ENCODE results near the gene AFF4. TPM values are rescaled to one million over a fixed set of nuclear protein-coding genes. Genes with fewer than 3 reads are reported as not detected.
"Not testable (repeated sequence)": the region's sequence is repeated elsewhere in the genome, so short reads cannot be mapped to it uniquely, and the experiment has no call there.

AFF4 gene
- total RNA-seq, 1 donor from 2014 or later: 74.3 TPM

DNA sequence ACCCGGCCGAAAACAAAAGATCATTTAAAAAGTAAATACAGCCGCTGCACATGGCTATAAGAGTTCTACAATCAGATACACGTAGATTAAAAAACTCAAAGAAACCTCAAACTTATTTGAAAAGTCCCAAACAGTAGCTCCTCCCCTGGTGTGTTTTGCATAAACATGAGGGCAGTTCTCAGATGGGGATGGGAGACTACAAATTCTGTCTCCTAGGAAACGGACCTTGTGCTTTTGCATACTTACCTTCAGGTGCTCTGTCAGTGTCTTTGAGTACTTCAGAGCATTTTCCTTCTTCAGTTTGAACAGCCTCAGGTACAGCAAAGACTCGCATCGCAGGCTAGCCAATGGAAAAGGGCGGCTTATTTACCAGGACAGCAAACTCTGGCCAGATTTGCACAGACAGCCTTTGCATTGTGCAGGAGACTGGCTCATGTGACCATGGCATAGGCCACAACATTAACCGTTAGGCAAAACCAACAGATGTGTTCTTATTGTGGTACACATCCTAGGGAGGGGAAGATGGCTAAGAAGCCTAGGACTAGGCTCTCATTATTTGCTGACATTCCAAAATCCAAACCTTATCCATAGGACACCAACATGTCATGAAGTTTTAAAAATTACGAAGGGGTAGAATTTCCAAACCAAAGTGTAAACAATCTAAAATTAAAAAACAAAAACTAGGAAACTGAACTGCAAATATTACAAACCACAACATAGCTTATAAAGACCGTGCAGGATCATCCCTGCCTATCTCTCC is 77.2 kb downstream of the AFF4 start:
- ATAC-seq: no peak

GRCh38 chr5:132884548-132884947 is 78.9 kb downstream of the AFF4 start:
- no peak for ATAC-seq

GRCh38 chr5:132883261-132883834 is 80.1 kb downstream of the AFF4 start:
- peak; percentile 84 for ATAC-seq

DNA sequence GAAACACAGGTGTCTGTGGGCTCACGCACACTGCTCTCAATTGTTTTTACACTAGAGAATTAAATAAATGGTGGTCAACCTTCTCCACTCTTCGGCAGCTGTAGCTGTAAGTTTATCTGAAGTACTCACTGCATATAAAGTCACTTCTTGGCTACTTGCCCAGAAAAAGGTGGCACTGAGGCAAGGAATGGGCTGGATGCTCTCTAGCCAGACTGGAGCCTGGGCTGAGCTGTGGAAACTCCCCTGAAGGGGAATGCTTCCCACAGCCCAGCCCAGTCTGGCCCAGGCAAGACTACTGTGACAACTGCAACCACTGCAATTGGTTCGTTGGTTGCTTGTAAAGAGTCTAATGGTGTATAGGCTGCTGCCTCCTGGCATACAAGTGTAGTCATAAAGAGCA is 85.5 kb downstream of the AFF4 start:
- ATAC-seq: peak; percentile 32

DNA sequence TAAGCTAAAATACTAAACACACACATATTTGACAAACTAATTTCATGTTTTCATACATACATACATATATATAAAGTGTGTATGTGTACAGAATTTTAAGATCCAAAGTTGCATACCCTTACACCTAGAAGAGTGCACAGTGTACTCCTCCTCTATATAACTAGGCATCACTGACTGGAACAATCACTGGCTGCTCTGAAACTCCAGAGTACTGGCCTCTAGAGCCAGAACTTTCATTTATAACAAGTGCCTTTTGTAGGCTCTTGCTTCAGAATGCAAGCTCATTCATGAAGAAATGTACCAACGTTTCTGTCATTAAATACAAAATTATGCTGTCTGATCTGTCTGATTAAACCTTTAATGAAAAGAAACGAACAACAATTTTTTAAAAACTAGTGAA is 86.0 kb downstream of the AFF4 start:
- no peak for ATAC-seq

DNA sequence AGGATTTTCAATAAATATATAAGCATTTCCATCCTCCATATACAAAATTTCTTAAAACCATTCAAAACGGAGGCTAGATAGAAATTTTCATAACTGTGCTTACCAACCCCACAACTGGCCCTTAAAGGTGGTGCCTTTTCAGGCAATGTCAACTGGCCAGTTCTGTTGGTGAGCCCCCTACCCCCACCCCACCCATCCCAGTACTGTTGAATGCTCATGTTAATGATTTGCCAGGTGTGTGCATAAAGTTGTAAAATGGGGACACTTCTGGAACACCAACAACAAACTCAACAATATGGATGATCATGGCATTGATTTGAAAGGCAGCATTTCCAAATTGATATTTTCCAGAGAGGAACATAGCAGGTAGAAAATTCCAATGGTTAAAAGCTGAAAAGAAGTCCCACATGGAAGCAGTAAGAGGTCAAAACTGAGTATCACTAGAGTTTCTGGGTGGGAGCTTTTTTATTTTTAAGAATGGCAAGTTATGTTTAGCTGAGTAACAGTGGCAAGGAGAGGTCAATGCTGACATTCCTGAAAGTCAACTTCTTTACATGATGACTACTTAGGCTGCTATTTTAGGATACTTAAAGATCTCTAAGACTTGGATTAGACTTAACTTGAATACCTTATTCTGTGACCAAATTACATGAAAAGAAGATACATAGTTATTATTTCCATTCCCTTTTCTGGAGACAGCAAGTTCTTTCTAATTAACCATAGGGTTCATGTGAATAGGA is 87.2 kb downstream of the AFF4 start:
- peak; percentile 67 for ATAC-seq

DNA sequence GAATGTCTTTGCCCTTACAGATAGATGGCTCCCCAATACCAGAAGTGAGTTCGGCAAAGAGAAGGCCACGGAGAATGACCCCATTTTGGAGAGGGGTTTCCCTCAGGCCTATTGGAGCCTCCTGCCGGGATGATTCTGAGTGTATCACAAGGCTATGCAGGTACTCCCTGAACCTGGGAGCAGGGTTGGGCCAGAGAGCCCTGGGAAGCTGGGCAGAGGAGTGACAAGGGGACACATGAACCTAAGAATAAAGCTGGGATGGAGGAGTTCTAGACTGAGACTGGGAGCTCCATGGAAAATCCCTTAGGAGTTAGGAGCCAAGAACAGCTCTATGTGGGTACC is 89.5 kb downstream of the AFF4 start:
- ATAC-seq: no peak

DNA sequence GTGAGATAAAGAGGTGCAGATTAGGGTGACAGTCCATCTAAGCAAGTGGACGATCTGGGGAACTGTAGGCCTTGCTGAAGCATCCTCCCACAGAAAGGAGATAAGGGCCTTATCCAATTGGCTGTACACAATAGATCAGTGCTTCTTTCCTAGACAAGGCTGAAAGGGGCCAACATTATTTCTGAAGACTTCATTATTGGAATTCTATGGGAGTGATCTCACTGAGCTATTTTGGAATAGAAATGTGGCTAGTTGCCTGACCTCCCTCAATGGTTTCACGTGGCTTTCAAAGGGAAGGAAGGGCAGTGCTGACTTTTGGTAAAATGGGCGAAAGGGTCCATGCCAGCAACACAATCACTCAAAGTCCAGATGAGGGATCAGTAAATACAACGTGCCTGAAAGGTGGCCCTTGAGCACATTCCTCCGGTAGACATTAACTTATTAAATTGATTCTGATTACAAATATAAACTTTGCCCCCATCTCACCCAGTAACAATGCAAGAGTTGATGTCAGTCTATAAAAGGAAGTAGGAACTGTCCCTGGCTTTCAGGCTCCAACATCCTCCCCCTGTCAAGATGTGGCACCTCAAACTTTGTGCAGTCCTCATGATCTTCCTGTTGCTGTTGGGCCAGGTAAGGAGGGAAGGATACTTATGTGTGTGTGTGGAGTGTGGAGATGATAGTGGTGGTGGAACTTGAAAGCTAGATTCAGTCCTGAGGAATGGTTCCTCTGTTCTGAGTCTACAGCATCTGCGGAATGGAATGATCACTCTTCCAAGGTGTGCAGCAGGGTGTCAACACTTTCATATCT is 90.1 kb downstream of the AFF4 start, which contains the start of gene LEAP2:
LEAP2 (plus strand) TSS at position 550 of the 811 bp plus-strand sequence; CDS start at position 577, 27 bp downstream.
- ATAC-seq: no peak

DNA sequence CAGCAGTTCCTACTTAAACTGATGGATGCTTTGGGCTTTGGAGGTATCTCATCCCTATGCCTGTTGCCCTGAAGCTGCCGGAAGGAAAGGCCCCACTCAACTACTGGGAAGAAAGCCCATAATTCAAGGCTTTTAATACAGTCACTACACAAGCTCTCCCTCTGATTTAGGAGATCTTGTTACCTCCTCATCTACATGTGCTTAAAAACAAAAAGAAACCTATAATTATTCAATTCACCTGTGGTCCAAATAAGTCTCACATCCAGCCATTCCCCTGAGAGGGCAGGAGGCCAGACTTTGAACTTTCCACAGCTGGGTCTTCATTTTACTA is 90.7 kb downstream of the AFF4 start:
- no peak for ATAC-seq

GRCh38 chr5:132871459-132872284 is 91.8 kb downstream of the AFF4 start:
- peak; percentile 20 for ATAC-seq

- ATAC-seq: no peak
These were observed 92.6 kb downstream of the AFF4 start for GRCh38 chr5:132870801-132871200.

- ATAC-seq: no peak
These were observed 94.7 kb downstream of the AFF4 start for GRCh38 chr5:132868754-132869153.

DNA sequence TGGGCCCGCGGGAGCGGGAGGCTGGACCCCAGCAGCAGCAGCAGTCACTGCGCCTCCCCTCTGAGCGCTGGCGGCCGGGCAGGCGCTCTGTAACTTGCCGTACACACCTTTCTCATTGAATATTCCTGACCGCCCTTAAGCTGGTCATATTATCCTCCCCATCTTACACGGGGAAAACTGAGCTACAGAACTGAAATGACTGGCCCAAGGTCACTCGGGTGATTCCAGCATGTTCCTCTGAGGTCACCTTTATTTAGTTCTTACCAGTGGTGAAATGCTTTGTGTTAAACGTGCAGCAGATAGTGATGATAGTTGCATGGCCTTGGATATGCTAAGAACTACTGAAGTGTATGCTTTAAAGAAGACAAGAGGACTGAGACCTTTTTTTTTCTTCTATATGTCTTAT is 96.4 kb downstream of the AFF4 start:
- no peak for ATAC-seq

DNA sequence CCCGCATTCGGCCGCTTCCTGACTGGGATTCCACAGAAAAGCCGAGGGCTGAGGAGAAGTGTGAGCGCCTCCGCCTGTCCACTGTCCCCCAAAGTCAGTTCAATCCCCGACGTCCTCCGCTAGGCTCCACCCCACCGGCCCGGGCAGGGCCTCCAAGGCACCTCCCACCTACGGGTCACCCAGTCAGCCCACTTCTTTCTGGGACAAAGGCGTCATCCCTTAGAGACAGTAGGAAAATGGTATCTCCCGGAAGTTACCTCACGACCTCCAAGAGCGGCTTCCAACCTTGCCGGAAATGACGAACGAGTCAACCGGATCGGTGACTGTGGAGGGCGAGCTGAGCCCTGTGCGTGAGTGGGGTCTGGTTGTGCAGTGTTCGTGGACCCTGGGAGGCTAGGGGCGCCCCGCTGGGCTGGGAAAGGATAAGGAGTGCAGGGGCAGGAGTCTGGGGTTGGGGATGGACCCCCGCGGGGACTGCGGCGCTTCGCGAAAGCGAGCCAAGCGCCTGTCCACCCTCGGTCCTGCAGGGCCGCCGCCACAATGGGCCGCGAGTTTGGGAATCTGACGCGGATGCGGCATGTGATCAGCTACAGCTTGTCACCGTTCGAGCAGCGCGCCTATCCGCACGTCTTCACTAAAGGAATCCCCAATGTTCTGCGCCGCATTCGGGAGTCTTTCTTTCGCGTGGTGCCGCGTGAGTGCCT is 96.9 kb downstream of the AFF4 start, which contains the start of the genes GDF9 and UQCRQ:
GDF9 (minus strand) TSS at position 128 of the 704 bp plus-strand sequence. CDS start 1,936 bp downstream, outside the sequence.
UQCRQ (plus strand) TSS at position 301 of the 704 bp plus-strand sequence; CDS start at position 541, 240 bp downstream.
- peak; percentile 99 for ATAC-seq

DNA sequence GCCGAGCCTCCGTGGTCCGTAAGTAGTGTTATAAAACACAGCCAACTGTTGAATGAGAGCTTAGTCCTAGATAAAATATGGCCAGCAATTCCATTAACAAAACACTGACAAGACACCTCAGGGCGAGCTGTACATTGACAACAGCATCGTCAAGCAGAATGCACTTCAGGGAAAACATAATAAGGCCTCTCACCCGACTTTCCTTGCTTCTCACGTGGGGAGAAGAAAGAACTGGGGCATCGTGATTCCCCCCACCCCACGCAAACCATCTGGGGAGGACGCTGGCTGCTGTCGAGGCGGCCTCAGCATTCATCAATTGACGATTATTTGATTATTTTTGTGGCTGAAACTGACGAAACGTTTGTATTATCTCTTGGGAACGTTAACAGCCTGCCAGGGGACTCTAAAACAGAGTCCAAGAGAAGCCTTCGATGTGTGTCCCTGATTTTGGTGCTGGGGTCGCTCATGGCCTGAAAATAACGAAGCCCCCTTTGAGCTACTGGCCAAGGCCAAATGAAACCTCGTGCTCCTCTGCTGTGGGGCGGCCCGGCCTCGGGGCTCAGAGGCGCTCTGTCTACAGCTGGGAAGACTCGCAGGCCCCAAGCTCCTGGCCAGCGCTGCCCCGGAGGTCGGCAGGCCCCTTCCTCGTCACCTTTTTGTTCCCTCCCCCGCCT is 97.6 kb downstream of the AFF4 start:
- peak; percentile 52 for ATAC-seq

- no peak for ATAC-seq
These were observed 102.7 kb downstream of the AFF4 start for GRCh38 chr5:132860742-132861141.

DNA sequence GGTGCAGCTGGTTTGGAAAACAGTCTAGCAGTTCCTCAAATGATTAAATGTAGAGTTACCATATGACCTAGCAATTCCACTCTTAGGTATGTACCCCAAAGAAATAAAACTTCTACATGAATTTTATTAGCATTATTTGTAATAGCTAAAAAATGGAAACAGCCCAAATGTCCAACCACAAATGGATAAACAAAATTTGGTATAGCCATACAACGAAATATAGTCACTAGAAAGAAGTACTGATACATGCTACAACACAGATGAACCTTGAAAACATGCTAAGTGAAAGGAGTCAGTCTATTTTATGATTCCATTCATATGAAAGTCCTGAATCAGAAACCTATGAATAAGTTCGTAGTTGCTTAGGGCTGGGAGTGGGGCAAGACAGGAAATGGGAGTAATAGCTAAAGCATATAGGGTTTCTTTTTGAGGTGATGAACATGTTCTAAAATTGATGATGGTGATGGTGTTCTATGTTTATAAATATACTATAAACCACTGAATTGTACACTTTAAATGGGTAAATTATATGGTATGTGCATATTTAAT is 103.5 kb downstream of the AFF4 start:
- no peak for ATAC-seq

GRCh38 chr5:132856011-132856410 is 107.4 kb downstream of the AFF4 start:
- no peak for ATAC-seq

GRCh38 chr5:132854992-132855391 is 108.4 kb downstream of the AFF4 start:
- ATAC-seq: not testable (repeated sequence)

DNA sequence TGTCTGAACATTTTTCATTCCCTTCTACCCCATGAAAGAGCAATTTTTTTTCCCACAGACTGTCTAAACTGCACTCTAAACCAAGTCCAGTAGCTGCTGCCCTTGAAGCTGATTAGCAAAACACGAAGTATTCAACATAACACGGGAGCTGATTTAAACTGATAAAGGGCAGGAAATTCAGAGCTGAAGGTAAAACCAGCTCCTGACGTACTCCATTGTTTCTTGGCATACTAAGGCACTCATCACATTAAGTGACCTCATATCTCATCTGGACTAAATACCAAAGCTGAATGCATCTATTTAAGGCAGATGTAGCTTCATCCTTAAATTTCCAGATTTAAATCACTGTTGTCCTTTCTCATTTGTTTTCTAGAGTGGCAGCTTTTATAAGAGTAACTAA is 109.1 kb downstream of the AFF4 start:
- no peak for ATAC-seq

All from esophagus mucosa (tissue), 1 donor.